ENCODE results near the gene APOM. TPM values are rescaled to one million over a fixed set of nuclear protein-coding genes. Genes with fewer than 3 reads are reported as not detected.

Gene APOM
- total RNA-seq, 1 donor from 2014 or later = 2.4 TPM

- Histone ChIP-seq H3K36me3 (peaks cover 39% of the 10 kb centered on the region), H3K4me1 (peaks cover 89% of the 10 kb centered on the region)
- intact Hi-C loops (cut with micrococcal nuclease) = no loop called here
Measured at GRCh38 chr6:31663961-31664789, 8.5 kb downstream of the APOM start.

GRCh38 chr6:31664790-31665500, 9.3 kb downstream of the APOM start, which contains the start of gene GPANK1:
TSS of gene GPANK1 (minus strand) at chr6:31664997. CDS start at chr6:31664478, 519 bp downstream.
- Histone ChIP-seq H3K9me3 (replicated peaks) (no peaks in the 10 kb centered on the region), H3K4me3 (peak within 1 kb of the TSS; percentile 78), H3K27ac (replicated peaks) (peak within 1 kb of the TSS; percentile 96), H3K4me1 (peaks cover 81% of the 10 kb centered on the region), H3K36me3 (peaks cover 47% of the 10 kb centered on the region), H3K27me3 (ENCODE audit: low read depth) (no peaks in the 10 kb centered on the region)
- DNase-seq = peak; percentile 89
- intact Hi-C loops (cut with micrococcal nuclease) = no loop called here
- no peak for TF ChIP-seq CTCF (IDR thresholded peaks at IDR 0.05; ENCODE audit: borderline replicate concordance)

More at GRCh38 chr6:31663961-31664789, 8.5 kb downstream of the APOM start:
- Histone ChIP-seq H3K9me3 (replicated peaks) (no peaks in the 10 kb centered on the region), H3K4me3 (peak overlapping the region; percentile 78), H3K27ac (replicated peaks) (peak overlapping the region; percentile 96), H3K27me3 (ENCODE audit: low read depth) (no peaks in the 10 kb centered on the region)
- no peak for TF ChIP-seq CTCF (IDR thresholded peaks at IDR 0.05; ENCODE audit: borderline replicate concordance)
- DNase-seq = no peak

GRCh38 chr6:31665501-31666336, 10.0 kb downstream of the APOM start, which contains the start of gene CSNK2B:
TSS of gene CSNK2B (plus strand) at chr6:31666080. CDS start at chr6:31666832, 752 bp downstream.
- peaks cover 55% of the 10 kb centered on the region for H3K36me3 ChIP-seq
- peak; percentile 99 for DNase-seq
- peak within 1 kb of the TSS; percentile 78 for H3K4me3 ChIP-seq
- H3K9me3 ChIP-seq (replicated peaks) = no peaks in the 10 kb centered on the region
- TF ChIP-seq CTCF (IDR thresholded peaks at IDR 0.05; ENCODE audit: borderline replicate concordance) = no peak
- intact Hi-C loops (cut with micrococcal nuclease) = no loop called here
- H3K27me3 ChIP-seq (ENCODE audit: low read depth) = no peaks in the 10 kb centered on the region
- peaks cover 73% of the 10 kb centered on the region for H3K4me1 ChIP-seq
- peak within 1 kb of the TSS; percentile 96 for H3K27ac ChIP-seq (replicated peaks)

GRCh38 chr6:31666337-31666965, 10.8 kb downstream of the APOM start:
- no peaks in the 10 kb centered on the region for H3K27me3 ChIP-seq (ENCODE audit: low read depth)
- no peak for DNase-seq
- peaks cover 66% of the 10 kb centered on the region for H3K4me1 ChIP-seq
- peak overlapping the region; percentile 96 for H3K27ac ChIP-seq (replicated peaks)
- TF ChIP-seq CTCF (IDR thresholded peaks at IDR 0.05; ENCODE audit: borderline replicate concordance) = no peak
- intact Hi-C loops (cut with micrococcal nuclease) = no loop called here
- H3K9me3 ChIP-seq (replicated peaks) = no peaks in the 10 kb centered on the region
- peaks cover 61% of the 10 kb centered on the region for H3K36me3 ChIP-seq
- peak overlapping the region; percentile 78 for H3K4me3 ChIP-seq

Data from left ventricle myocardium inferior (tissue), 1 donor.